A549 (cell line): Measurements from ENCODE around the gene MYH9. TPM values are rescaled to one million over a fixed set of nuclear protein-coding genes. Genes with fewer than 3 reads are reported as not detected.

Source experiments
- ATAC-seq, 2 experiments: fragments of 200-7000 bp in 1 of 2; fragments of >200 bp in 1 of 2; cut with Nextera tagmentation in 1 of 2; cut with Tn5 transposase in 1 of 2; 3 replicates each; pipeline versions ENCODE4 v1.8.0 to v1.9.1; 2018 to 2020; ENCODE audit warnings: mild to moderate bottlenecking in 1 of 2, moderate library complexity in 1 of 2
- CTCF ChIA-PET: fragments of 300-600 bp; sonication (Branson Sonifier 250); formaldehyde crosslinking; extraction: SDS; loops from one replicate; lab custom pipeline; 2021; ENCODE audit warnings: antibody characterized with exemption, inconsistent platforms; lab: Yijun Ruan, JAX
- POLR2A ChIA-PET: fragments of 350-600 bp; formaldehyde crosslinking; extraction: SDS; loops from one replicate; lab custom pipeline; 2021; ENCODE audit warnings: antibody characterized with exemption, inconsistent platforms; lab: Yijun Ruan, JAX
- DNase-seq, 2 experiments: peaks; one replicate each; pipeline versions ENCODE4 v3.0.0 to v3.0.0-alpha.2; 2011 to 2016; ENCODE audit warnings: low read depth in 1 of 2, low spot score in 1 of 2
- FAIRE-seq: peaks from 2 replicates; lab custom pipeline; 2011; peaks lifted over from hg19 to GRCh38; lab: Jason Lieb, UNC
- H3K27ac ChIP-seq, 2 experiments: fragments of >200 bp; sonication (Bioruptor Twin); formaldehyde crosslinking; 3 replicates each; pipeline ENCODE4 v1.5.1; 2016 to 2017
- H3K4me1 ChIP-seq: fragments of >200 bp; sonication (Bioruptor Twin); formaldehyde crosslinking; 3 replicates; pipeline ENCODE4 v1.6.1; 2016
- H3K4me2 ChIP-seq: fragments of >200 bp; sonication (Bioruptor Twin); formaldehyde crosslinking; 3 replicates; pipeline ENCODE4 v1.6.1; 2016
- H3K4me3 ChIP-seq: fragments of >200 bp; sonication (Bioruptor Twin); formaldehyde crosslinking; 3 replicates; pipeline ENCODE4 v1.5.1; 2016
- H3K9me3 ChIP-seq: fragments of >200 bp; sonication (Bioruptor Twin); formaldehyde crosslinking; 3 replicates; pipeline ENCODE4 v1.6.1; 2016
- CBX2 ChIP-seq: fragments of 200-600 bp; sonication (generic); IDR thresholded peaks from 2 replicates; pipeline ENCODE4 v1.6.1; 2016; ENCODE audit warnings: low read depth, mild to moderate bottlenecking, borderline replicate concordance
- CHD4 ChIP-seq: fragments of 200-600 bp; sonication (generic); IDR thresholded peaks from 2 replicates; pipeline ENCODE4 v1.6.1; 2016; ENCODE audit warnings: antibody characterized with exemption, mild to moderate bottlenecking, borderline replicate concordance
- EP300 ChIP-seq, 2 experiments: fragments of >200 bp; sonication (Bioruptor Twin); formaldehyde crosslinking; IDR thresholded peaks; 2 replicates in 1 of 2; 3 replicates in 1 of 2; pipeline ENCODE4 v1.6.1; 2016 to 2017
- FOSL2 ChIP-seq, 2 experiments: fragments of 450-650 bp in 1 of 2; fragments of >200 bp in 1 of 2; sonication (Bioruptor Twin) in 1 of 2; formaldehyde crosslinking; IDR thresholded peaks; 2 replicates each; pipeline versions ENCODE4 v1.5.0 to v1.6.1; 2016 to 2020; ENCODE audit warnings: mild to moderate bottlenecking in 1 of 2, moderate library complexity in 1 of 2
- GATA3 ChIP-seq: IDR thresholded peaks from 2 replicates; pipeline ENCODE4 v1.6.1; 2012; ENCODE audit warnings: borderline replicate concordance
- HDAC2 ChIP-seq: fragments of 200-600 bp; sonication (generic); IDR thresholded peaks from 2 replicates; pipeline ENCODE4 v1.6.1; 2016
- HES2 ChIP-seq: fragments of >200 bp; sonication (Bioruptor Twin); formaldehyde crosslinking; IDR thresholded peaks from 2 replicates; pipeline ENCODE4 v1.6.1; 2016
- HEYL ChIP-seq: fragments of 250-450 bp; sonication (Bioruptor Pico); IDR thresholded peaks from 2 replicates; pipeline ENCODE4 v1.8.0; 2021; ENCODE audit warnings: mild to moderate bottlenecking, moderate library complexity
- JUNB ChIP-seq: fragments of >200 bp; sonication (Bioruptor Twin); formaldehyde crosslinking; IDR thresholded peaks from 2 replicates; pipeline ENCODE4 v1.6.1; 2016
- KDM1A ChIP-seq: fragments of 200-600 bp; sonication (generic); IDR thresholded peaks from 2 replicates; pipeline ENCODE4 v1.6.1; 2016; ENCODE audit warnings: low read depth, mild to moderate bottlenecking
- KDM5A ChIP-seq: fragments of 200-600 bp; sonication (generic); IDR thresholded peaks from 2 replicates; pipeline ENCODE4 v1.6.1; 2016; ENCODE audit warnings: antibody characterized with exemption, mild to moderate bottlenecking
- MAZ ChIP-seq: fragments of 150-350 bp; IDR thresholded peaks from 2 replicates; pipeline ENCODE4 v1.6.1; 2014; ENCODE audit warnings: antibody characterized with exemption, low read depth, low read length, borderline replicate concordance
- NPAS2 ChIP-seq: fragments of 250-450 bp; sonication (Bioruptor Pico); IDR thresholded peaks from 2 replicates; pipeline ENCODE4 v1.8.0; 2022; ENCODE audit warnings: mild to moderate bottlenecking, moderate library complexity, borderline replicate concordance
- NR3C1 ChIP-seq: fragments of >200 bp; sonication (Bioruptor Twin); formaldehyde crosslinking; IDR thresholded peaks from 3 replicates; pipeline ENCODE4 v1.6.1; 2017
- PBX3 ChIP-seq: IDR thresholded peaks from 2 replicates; pipeline ENCODE4 v1.6.1; 2012
- RAD21 ChIP-seq, 2 experiments: fragments of >200 bp in 1 of 2; sonication (Bioruptor Twin) in 1 of 2; formaldehyde crosslinking in 1 of 2; IDR thresholded peaks in 1 of 2; conservative IDR thresholded peaks in 1 of 2; 2 replicates in 1 of 2; 3 replicates in 1 of 2; pipeline ENCODE4 v1.6.1; 2012 to 2018; ENCODE audit warnings: inconsistent platforms in 1 of 2
- RCOR1 ChIP-seq: fragments of 150-350 bp; IDR thresholded peaks from 2 replicates; pipeline ENCODE4 v1.6.1; 2014; ENCODE audit warnings: antibody characterized with exemption, low read length, low read depth
- SREBF2 ChIP-seq: fragments of 450-650 bp; IDR thresholded peaks from 2 replicates; pipeline ENCODE4 v1.6.1; 2014; ENCODE audit warnings: mild to moderate bottlenecking, moderate library complexity
- TFCP2L1 ChIP-seq: fragments of 250-450 bp; sonication (Bioruptor Pico); IDR thresholded peaks from 2 replicates; pipeline ENCODE4 v1.5.0; 2021; ENCODE audit warnings: mild to moderate bottlenecking
- ZC3H11A ChIP-seq: fragments of 450-650 bp; IDR thresholded peaks from 2 replicates; pipeline ENCODE4 v1.6.1; 2014; ENCODE audit warnings: antibody characterized with exemption, mild to moderate bottlenecking
- ZNF302 ChIP-seq: fragments of 250-450 bp; sonication (Bioruptor Pico); IDR thresholded peaks from 2 replicates; pipeline ENCODE4 v1.9.0; 2021; ENCODE audit warnings: inconsistent platforms, mild to moderate bottlenecking, moderate library complexity
- ZSCAN20 ChIP-seq: fragments of 250-450 bp; sonication (Bioruptor Pico); IDR thresholded peaks from 2 replicates; pipeline ENCODE4 v1.8.0; 2022; ENCODE audit warnings: mild to moderate bottlenecking, moderate library complexity
- WGBS: methylation state at CpG from one replicate; pipeline ENCODE4 v1.1.6; 2017; ENCODE audit errors: missing lambda C conversion rate; 5-methylcytosine and 5-hydroxymethylcytosine counted together
- polyA plus RNA-seq, 4 experiments: library from polyadenylated mRNA; depleted of rRNA in 3 of 4; stranded (reverse); fragments of >200 nt; fragmentation: RNase III in 1 of 4; extraction: RNeasy Plus Mini Kit Qiagen cat#74134 plus additional on column Dnase treatment in 1 of 4; gene quantifications; 2 replicates in 3 of 4; 3 replicates in 1 of 4; pipeline ENCODE4 v1.2.3, GENCODE V29; 2011 to 2017
- TF ChIP-seq, protein P1 (sequence below): fragments of 200-600 bp; sonication (generic); IDR thresholded peaks from 2 replicates; pipeline ENCODE4 v1.6.1; 2016; ENCODE audit warnings: antibody characterized with exemption, mild to moderate bottlenecking, moderate library complexity
- TF ChIP-seq, protein P2 (sequence below): fragments of 450-650 bp; IDR thresholded peaks from 2 replicates; pipeline ENCODE4 v1.6.1; 2014; ENCODE audit warnings: antibody characterized with exemption
- TF ChIP-seq, protein P3 (sequence below): IDR thresholded peaks from 2 replicates; pipeline ENCODE4 v1.6.1; 2012; ENCODE audit warnings: low read depth, borderline replicate concordance
- TF ChIP-seq, protein P4 (sequence below): fragments of >200 bp; sonication (Bioruptor Twin); formaldehyde crosslinking; IDR thresholded peaks from 3 replicates; pipeline ENCODE4 v1.5.1; 2016

The MYH9 gene
- polyA plus RNA-seq, 2 of the 4 experiments (the other 2 are of a cell fraction), result 92.1 to 158 TPM

- no peak for DNase-seq
- Histone ChIP-seq H3K9me3 (no peaks in the 10 kb centered on the region), H3K4me3 (no peak overlapping the region), H3K4me1 (peaks cover 23% of the 10 kb centered on the region; the same call in 2 of the 3 replicates), H3K4me2 (no peak overlapping the region), H3K27ac (no peak overlapping the region)
- ChIA-PET CTCF (interaction anchor here (1.1 to 8.7 kb wide), 6 partner anchors 8 to 169 kb away, joined by 3 to 113 read pairs (median 30); no protein-coding TSS in a partner anchor), POLR2A (no interaction called here)
- 81% methylated on average over 11 of the region's 14 CpGs for WGBS
- no peak for TF ChIP-seq KDM5A
- no peak for ATAC-seq
- FAIRE-seq, result no peak
These were observed 88.5 kb downstream of the MYH9 start for GRCh38 chr22:36299295-36299694.

DNA sequence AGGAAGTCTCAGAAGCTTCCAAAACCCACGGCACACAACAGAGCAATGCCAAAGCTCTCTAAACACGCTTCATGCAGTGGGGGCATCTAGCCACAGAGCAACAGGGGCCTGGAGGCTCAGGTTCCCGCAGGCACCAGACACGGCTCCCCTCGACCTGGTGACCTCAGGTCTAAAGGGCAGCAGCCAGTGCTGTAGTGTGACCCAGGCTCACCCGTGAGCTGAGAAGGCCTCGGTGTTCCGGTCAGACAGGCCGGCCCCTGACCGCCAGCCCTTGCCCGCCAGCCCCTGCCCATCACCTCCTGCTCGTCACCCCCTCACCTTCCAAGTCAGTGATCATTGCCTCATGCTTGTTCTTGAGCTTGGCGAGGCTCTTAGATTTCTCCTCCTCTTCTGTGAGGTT is 89.2 kb downstream of the MYH9 start:
- Histone ChIP-seq H3K4me2 (no peak overlapping the region), H3K9me3 (no peaks in the 10 kb centered on the region), H3K27ac (no peak overlapping the region), H3K4me1 (peaks cover 16% of the 10 kb centered on the region; the same call in 2 of the 3 replicates), H3K4me3 (no peak overlapping the region)
- ATAC-seq, result no peak
- 93% methylated on average over 11 of the region's 13 CpGs for WGBS
- CTCF ChIA-PET, result interaction anchor here (0.6 to 8.7 kb wide), 7 partner anchors 9 to 936 kb away, joined by 3 to 113 read pairs (median 5); no protein-coding TSS in a partner anchor
- POLR2A ChIA-PET, result no interaction called here
- TF ChIP-seq ZSCAN20 (CRISPR knock-in tag) (no peak), NPAS2 (CRISPR knock-in tag) (no peak), PBX3 (no peak), HEYL (CRISPR knock-in tag) (no peak), ZNF302 (no peak), HDAC2 (no peak), FOSL2 (IDR thresholded peaks at IDR 0.05) (no peak), FOSL2 (CRISPR knock-in tag; IDR thresholded peaks at IDR 0.05) (no peak), RCOR1 (no peak), SREBF2 (no peak), TFCP2L1 (CRISPR knock-in tag) (no peak), MAZ (no peak), ZC3H11A (no peak), KDM5A (no peak), KDM1A (no peak), CHD4 (no peak)
- TF ChIP-seq, protein P1, sequence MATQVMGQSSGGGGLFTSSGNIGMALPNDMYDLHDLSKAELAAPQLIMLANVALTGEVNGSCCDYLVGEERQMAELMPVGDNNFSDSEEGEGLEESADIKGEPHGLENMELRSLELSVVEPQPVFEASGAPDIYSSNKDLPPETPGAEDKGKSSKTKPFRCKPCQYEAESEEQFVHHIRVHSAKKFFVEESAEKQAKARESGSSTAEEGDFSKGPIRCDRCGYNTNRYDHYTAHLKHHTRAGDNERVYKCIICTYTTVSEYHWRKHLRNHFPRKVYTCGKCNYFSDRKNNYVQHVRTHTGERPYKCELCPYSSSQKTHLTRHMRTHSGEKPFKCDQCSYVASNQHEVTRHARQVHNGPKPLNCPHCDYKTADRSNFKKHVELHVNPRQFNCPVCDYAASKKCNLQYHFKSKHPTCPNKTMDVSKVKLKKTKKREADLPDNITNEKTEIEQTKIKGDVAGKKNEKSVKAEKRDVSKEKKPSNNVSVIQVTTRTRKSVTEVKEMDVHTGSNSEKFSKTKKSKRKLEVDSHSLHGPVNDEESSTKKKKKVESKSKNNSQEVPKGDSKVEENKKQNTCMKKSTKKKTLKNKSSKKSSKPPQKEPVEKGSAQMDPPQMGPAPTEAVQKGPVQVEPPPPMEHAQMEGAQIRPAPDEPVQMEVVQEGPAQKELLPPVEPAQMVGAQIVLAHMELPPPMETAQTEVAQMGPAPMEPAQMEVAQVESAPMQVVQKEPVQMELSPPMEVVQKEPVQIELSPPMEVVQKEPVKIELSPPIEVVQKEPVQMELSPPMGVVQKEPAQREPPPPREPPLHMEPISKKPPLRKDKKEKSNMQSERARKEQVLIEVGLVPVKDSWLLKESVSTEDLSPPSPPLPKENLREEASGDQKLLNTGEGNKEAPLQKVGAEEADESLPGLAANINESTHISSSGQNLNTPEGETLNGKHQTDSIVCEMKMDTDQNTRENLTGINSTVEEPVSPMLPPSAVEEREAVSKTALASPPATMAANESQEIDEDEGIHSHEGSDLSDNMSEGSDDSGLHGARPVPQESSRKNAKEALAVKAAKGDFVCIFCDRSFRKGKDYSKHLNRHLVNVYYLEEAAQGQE, result no peak
- TF ChIP-seq, protein P2, sequence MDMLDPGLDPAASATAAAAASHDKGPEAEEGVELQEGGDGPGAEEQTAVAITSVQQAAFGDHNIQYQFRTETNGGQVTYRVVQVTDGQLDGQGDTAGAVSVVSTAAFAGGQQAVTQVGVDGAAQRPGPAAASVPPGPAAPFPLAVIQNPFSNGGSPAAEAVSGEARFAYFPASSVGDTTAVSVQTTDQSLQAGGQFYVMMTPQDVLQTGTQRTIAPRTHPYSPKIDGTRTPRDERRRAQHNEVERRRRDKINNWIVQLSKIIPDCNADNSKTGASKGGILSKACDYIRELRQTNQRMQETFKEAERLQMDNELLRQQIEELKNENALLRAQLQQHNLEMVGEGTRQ, result no peak
- FAIRE-seq, result no peak
- no peak for DNase-seq

GRCh38 chr22:36298118-36298517 is 89.6 kb downstream of the MYH9 start:
- Histone ChIP-seq H3K9me3 (no peaks in the 10 kb centered on the region), H3K4me1 (peaks cover 16% of the 10 kb centered on the region; the same call in 2 of the 3 replicates), H3K4me3 (no peak overlapping the region), H3K27ac (no peak overlapping the region), H3K4me2 (no peak overlapping the region)
- ChIA-PET CTCF (interaction anchor here (0.6 to 8.7 kb wide), 6 partner anchors 9 to 935 kb away, joined by 4 to 113 read pairs (median 30); no protein-coding TSS in a partner anchor), POLR2A (no interaction called here)
- 88% methylated on average over 8 of the region's 8 CpGs for WGBS
- FAIRE-seq, result no peak
- ATAC-seq, result no peak
- DNase-seq, result no peak
- TF ChIP-seq JUNB (no peak), HES2 (no peak), CBX2 (no peak), GATA3 (no peak), RAD21 (conservative IDR thresholded peaks at IDR 0.05 in 1 of 2, IDR thresholded peaks at IDR 0.05 in 1 of 2) (no peak), CHD4 (no peak), RCOR1 (no peak), NR3C1 (no peak), NPAS2 (CRISPR knock-in tag) (no peak), EP300 (IDR thresholded peaks at IDR 0.05) (no peak), SREBF2 (no peak)
- TF ChIP-seq, protein P3, sequence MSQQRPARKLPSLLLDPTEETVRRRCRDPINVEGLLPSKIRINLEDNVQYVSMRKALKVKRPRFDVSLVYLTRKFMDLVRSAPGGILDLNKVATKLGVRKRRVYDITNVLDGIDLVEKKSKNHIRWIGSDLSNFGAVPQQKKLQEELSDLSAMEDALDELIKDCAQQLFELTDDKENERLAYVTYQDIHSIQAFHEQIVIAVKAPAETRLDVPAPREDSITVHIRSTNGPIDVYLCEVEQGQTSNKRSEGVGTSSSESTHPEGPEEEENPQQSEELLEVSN, result no peak
- TF ChIP-seq, protein P4, sequence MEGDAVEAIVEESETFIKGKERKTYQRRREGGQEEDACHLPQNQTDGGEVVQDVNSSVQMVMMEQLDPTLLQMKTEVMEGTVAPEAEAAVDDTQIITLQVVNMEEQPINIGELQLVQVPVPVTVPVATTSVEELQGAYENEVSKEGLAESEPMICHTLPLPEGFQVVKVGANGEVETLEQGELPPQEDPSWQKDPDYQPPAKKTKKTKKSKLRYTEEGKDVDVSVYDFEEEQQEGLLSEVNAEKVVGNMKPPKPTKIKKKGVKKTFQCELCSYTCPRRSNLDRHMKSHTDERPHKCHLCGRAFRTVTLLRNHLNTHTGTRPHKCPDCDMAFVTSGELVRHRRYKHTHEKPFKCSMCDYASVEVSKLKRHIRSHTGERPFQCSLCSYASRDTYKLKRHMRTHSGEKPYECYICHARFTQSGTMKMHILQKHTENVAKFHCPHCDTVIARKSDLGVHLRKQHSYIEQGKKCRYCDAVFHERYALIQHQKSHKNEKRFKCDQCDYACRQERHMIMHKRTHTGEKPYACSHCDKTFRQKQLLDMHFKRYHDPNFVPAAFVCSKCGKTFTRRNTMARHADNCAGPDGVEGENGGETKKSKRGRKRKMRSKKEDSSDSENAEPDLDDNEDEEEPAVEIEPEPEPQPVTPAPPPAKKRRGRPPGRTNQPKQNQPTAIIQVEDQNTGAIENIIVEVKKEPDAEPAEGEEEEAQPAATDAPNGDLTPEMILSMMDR, result no peak
